H1 (cell line): ENCODE data around the gene GOLGB1. TPM values are rescaled to one million over a fixed set of nuclear protein-coding genes. Genes with fewer than 3 reads are reported as not detected.

ENCODE experiments used
- CTCF ChIA-PET: fragments of 300-600 bp; sonication (Branson Sonifier 250); formaldehyde crosslinking; loops from one replicate; lab custom pipeline; 2021; ENCODE audit not compliant: partially characterized antibody; lab: Charles Lee
- POLR2A ChIA-PET: fragments of 300-600 bp; sonication (Branson Sonifier 250); formaldehyde crosslinking; loops from one replicate; lab custom pipeline; 2021; ENCODE audit warnings: inconsistent platforms; ENCODE audit not compliant: partially characterized antibody; lab: Charles Lee
- DNase-seq, 2 experiments: peaks; one replicate each; pipeline versions ENCODE4 v3.0.0 to v3.0.0-alpha.2; 2010 to 2022; ENCODE audit warnings: low spot score in 2 of 2, low read depth in 1 of 2, mixed read lengths in 1 of 2
- FAIRE-seq: peaks from 2 replicates; lab custom pipeline; 2011; peaks lifted over from hg19 to GRCh38; lab: Jason Lieb, UNC
- H2AFZ ChIP-seq: 2 replicates; pipeline ENCODE4 v1.8.1; 2012; ENCODE audit warnings: low read length, inconsistent platforms
- H2AK5ac ChIP-seq: 2 replicates; pipeline ENCODE4 v1.6.1; 2013; ENCODE audit warnings: low read depth, low read length
- H2BK120ac ChIP-seq: replicated peaks from 2 replicates; pipeline ENCODE3; 2013; ENCODE audit warnings: low read depth, low read length, inconsistent platforms
- H2BK12ac ChIP-seq: 2 replicates; pipeline ENCODE4 v1.6.1; 2013; ENCODE audit warnings: low read depth, low read length
- H2BK15ac ChIP-seq: 2 replicates; pipeline ENCODE4 v1.6.1; 2013; ENCODE audit warnings: low read length
- H2BK20ac ChIP-seq: 2 replicates; pipeline ENCODE4 v1.6.1; 2013; ENCODE audit warnings: low read length
- H2BK5ac ChIP-seq: 2 replicates; pipeline ENCODE4 v1.6.1; 2013; ENCODE audit warnings: low read depth, low read length
- H3K14ac ChIP-seq: 2 replicates; pipeline ENCODE4 v1.6.1; 2013; ENCODE audit warnings: inconsistent platforms; ENCODE audit not compliant: insufficient read length
- H3K18ac ChIP-seq: 2 replicates; pipeline ENCODE4 v1.6.1; 2013; ENCODE audit warnings: low read length; ENCODE audit errors: extremely low read depth
- H3K23ac ChIP-seq: 2 replicates; pipeline ENCODE4 v1.6.1; 2013; ENCODE audit warnings: inconsistent platforms; ENCODE audit not compliant: insufficient read length
- H3K23me2 ChIP-seq: 2 replicates; pipeline ENCODE4 v1.6.1; 2013; ENCODE audit warnings: low read depth, low read length
- H3K27ac ChIP-seq: 2 replicates; pipeline ENCODE4 v1.6.1; 2011; ENCODE audit warnings: low read depth, low read length, inconsistent platforms
- H3K27me3 ChIP-seq, 4 experiments: replicated peaks in 1 of 4; 1 replicate in 1 of 4; 2 replicates in 3 of 4; pipeline versions ENCODE4 v1.6.1 to v1.8.1; 2011 to 2013; ENCODE audit warnings: low read length in 3 of 4, mild to moderate bottlenecking in 3 of 4, inconsistent platforms in 2 of 4, mixed read lengths in 2 of 4, moderate library complexity in 1 of 4; ENCODE audit not compliant: control insufficient read depth in 3 of 4, insufficient read depth in 3 of 4; ENCODE audit errors: extremely low read depth in 1 of 4
- H3K36me3 ChIP-seq, 4 experiments: 2 replicates each; pipeline versions ENCODE4 v1.6.1 to v1.8.1; 2011 to 2013; ENCODE audit warnings: mild to moderate bottlenecking in 4 of 4, low read length in 3 of 4, moderate library complexity in 2 of 4, control low read depth in 1 of 4, inconsistent platforms in 1 of 4; ENCODE audit not compliant: insufficient read depth in 4 of 4, control insufficient read depth in 2 of 4
- H3K4ac ChIP-seq: replicated peaks from 2 replicates; pipeline ENCODE3; 2013; ENCODE audit warnings: low read length, low read depth, mixed read lengths, inconsistent platforms; ENCODE audit not compliant: insufficient read length
- H3K4me1 ChIP-seq, 4 experiments: replicated peaks in 1 of 4; 1 replicate in 1 of 4; 2 replicates in 3 of 4; pipeline versions ENCODE4 v1.6.1 to v1.8.1; 2011 to 2013; ENCODE audit warnings: low read length in 3 of 4, inconsistent platforms in 2 of 4, mixed read lengths in 1 of 4; ENCODE audit not compliant: insufficient read depth in 4 of 4, control insufficient read depth in 3 of 4
- H3K4me2 ChIP-seq, 2 experiments: 2 replicates each; pipeline versions ENCODE4 v1.6.1 to v1.8.1; 2011 to 2013; ENCODE audit warnings: low read depth in 2 of 2, low read length in 2 of 2, control low read depth in 1 of 2, inconsistent platforms in 1 of 2, mild to moderate bottlenecking in 1 of 2; ENCODE audit not compliant: insufficient read depth in 1 of 2
- H3K4me3 ChIP-seq, 4 experiments: fragments of 200-600, 300-600 bp in 1 of 4; sonication (generic), shearing (Covaris generic), sonication (Bioruptor Twin) in 1 of 4; 2 replicates each; pipeline versions ENCODE4 v1.5.1 to v1.8.1; 2011 to 2016; ENCODE audit warnings: low read length in 4 of 4, low read depth in 3 of 4, control low read depth in 2 of 4, inconsistent platforms in 2 of 4, mild to moderate bottlenecking in 2 of 4, mixed read lengths in 1 of 4, moderate library complexity in 1 of 4; ENCODE audit not compliant: insufficient read depth in 2 of 4; ENCODE audit errors: extremely low read depth in 1 of 4
- H3K56ac ChIP-seq: replicated peaks from 2 replicates; pipeline ENCODE3; 2013; ENCODE audit warnings: low read depth, mild to moderate bottlenecking, mixed read lengths, low read length, inconsistent platforms; ENCODE audit not compliant: insufficient read length
- H3K79me1 ChIP-seq: 2 replicates; pipeline ENCODE4 v1.6.1; 2013; ENCODE audit warnings: low read depth, low read length, control low read depth
- H3K79me2 ChIP-seq, 2 experiments: 2 replicates each; pipeline versions ENCODE4 v1.6.1 to v1.8.1; 2012 to 2013; ENCODE audit warnings: low read length in 2 of 2, mild to moderate bottlenecking in 2 of 2, inconsistent platforms in 1 of 2; ENCODE audit not compliant: insufficient read depth in 2 of 2, control insufficient read depth in 1 of 2
- H3K9ac ChIP-seq, 4 experiments: replicated peaks in 1 of 4; 1 replicate in 1 of 4; 2 replicates in 3 of 4; pipeline versions ENCODE4 v1.6.1 to v1.8.1; 2011 to 2013; ENCODE audit warnings: low read depth in 3 of 4, low read length in 3 of 4, control low read depth in 2 of 4, mild to moderate bottlenecking in 2 of 4, moderate library complexity in 2 of 4, inconsistent platforms in 1 of 4; ENCODE audit errors: extremely low read depth in 1 of 4
- H3K9me3 ChIP-seq, 2 experiments: 2 replicates each; pipeline versions ENCODE4 v1.6.1 to v1.8.1; 2012 to 2013; ENCODE audit warnings: mild to moderate bottlenecking in 2 of 2, moderate library complexity in 2 of 2, control low read depth in 1 of 2, inconsistent platforms in 1 of 2, low read depth in 1 of 2, low read length in 1 of 2, mixed read lengths in 1 of 2; ENCODE audit not compliant: insufficient read depth in 2 of 2
- H4K20me1 ChIP-seq, 2 experiments: replicated peaks in 1 of 2; 2 replicates each; pipeline versions ENCODE3 to v1.8.1; 2011 to 2013; ENCODE audit warnings: inconsistent platforms in 2 of 2, low read length in 2 of 2, mild to moderate bottlenecking in 1 of 2; ENCODE audit not compliant: insufficient read depth in 2 of 2, control insufficient read depth in 1 of 2
- H4K5ac ChIP-seq: 2 replicates; pipeline ENCODE4 v1.6.1; 2013; ENCODE audit warnings: low read length, low read depth, mixed read lengths, inconsistent platforms; ENCODE audit not compliant: insufficient read length
- H4K8ac ChIP-seq: 2 replicates; pipeline ENCODE4 v1.8.0; 2013; ENCODE audit warnings: mild to moderate bottlenecking, moderate library complexity, low read length, inconsistent platforms; ENCODE audit not compliant: insufficient read depth; ENCODE audit errors: extremely low read depth
- H4K91ac ChIP-seq: replicated peaks from 2 replicates; pipeline ENCODE3; 2013; ENCODE audit warnings: low read length, mixed read lengths, inconsistent platforms; ENCODE audit not compliant: insufficient read length
- CBX5 ChIP-seq: fragments of 300-800, 300-1000 bp; sonication (generic); IDR thresholded peaks from 2 replicates; pipeline ENCODE4 v1.7.1; 2016; ENCODE audit warnings: antibody characterized with exemption, low read length, low read depth
- CHD2 ChIP-seq: IDR thresholded peaks from 2 replicates; pipeline ENCODE4 v1.6.1; 2012; ENCODE audit warnings: low read length, improper control_type of control experiment
- CTBP2 ChIP-seq: IDR thresholded peaks from 2 replicates; pipeline ENCODE4 v1.7.0; 2011; ENCODE audit warnings: borderline replicate concordance, mild to moderate bottlenecking, moderate library complexity, mixed read lengths, low read length; ENCODE audit not compliant: insufficient read depth, insufficient read length
- EZH2 ChIP-seq: fragments of 200-600 bp; sonication (generic); IDR thresholded peaks from 2 replicates; pipeline ENCODE4 v1.7.1; 2012; ENCODE audit warnings: low read depth, mild to moderate bottlenecking, moderate library complexity, low read length, inconsistent platforms; ENCODE audit not compliant: severe bottlenecking
- KDM1A ChIP-seq: fragments of 200-600, 300-600 bp; sonication (generic); IDR thresholded peaks from 2 replicates; pipeline ENCODE4 v1.7.1; 2016; ENCODE audit warnings: mild to moderate bottlenecking, low read length, borderline replicate concordance
- POLR2AphosphoS5 ChIP-seq: IDR thresholded peaks from 2 replicates; pipeline ENCODE4 v1.6.1; 2011; ENCODE audit warnings: low read depth, low read length
- RBBP5 ChIP-seq: IDR thresholded peaks from 2 replicates; pipeline ENCODE4 v1.7.1; 2012; ENCODE audit warnings: low read depth, mild to moderate bottlenecking, inconsistent platforms, low read length, moderate library complexity, borderline replicate concordance
- RFX5 ChIP-seq: IDR thresholded peaks from 2 replicates; pipeline ENCODE4 v1.6.1; 2011; ENCODE audit warnings: low read depth, low read length, improper control_type of control experiment, borderline replicate concordance
- SP2 ChIP-seq: IDR thresholded peaks from 2 replicates; pipeline ENCODE4 v1.6.1; 2012; ENCODE audit warnings: mild to moderate bottlenecking, low read length, inconsistent platforms
- SP4 ChIP-seq: IDR thresholded peaks from 2 replicates; pipeline ENCODE4 v1.6.1; 2012; ENCODE audit warnings: low read length, inconsistent platforms
- TCF12 ChIP-seq: IDR thresholded peaks from 2 replicates; pipeline ENCODE4 v1.6.1; 2011; ENCODE audit warnings: low read depth, mild to moderate bottlenecking, low read length
- WGBS, 2 experiments: shearing (Covaris generic) in 1 of 2; methylation state at CpG; one replicate each; pipeline versions ENCODE4 v1.1.6 to v1.1.7; 2013 to 2015; ENCODE audit warnings: low lambda C conversion rate in 2 of 2, mixed read lengths in 2 of 2, inconsistent platforms in 1 of 2, low coverage in 1 of 2, missing lambda C conversion rate in 1 of 2; ENCODE audit not compliant: insufficient replicate concordance in 2 of 2, insufficient coverage in 1 of 2, insufficient read length in 1 of 2; ENCODE audit errors: extremely low coverage in 1 of 2, missing lambda C conversion rate in 1 of 2; 5-methylcytosine and 5-hydroxymethylcytosine counted together
- polyA plus RNA-seq, 7 experiments: library from polyadenylated mRNA; depleted of rRNA in 3 of 7; stranded (reverse) in 5 of 7; unstranded in 2 of 7; fragments of >200 nt in 5 of 7; fragments of 200-250 nt in 2 of 7; gene quantifications; 1 replicate in 5 of 7; 2 replicates in 1 of 7; 4 replicates in 1 of 7; pipeline versions ENCODE4 v1.2.1 to v1.2.3, GENCODE V29; 2011 to 2013; ENCODE audit warnings: missing spikeins in 2 of 7, mixed read lengths in 2 of 7
- total RNA-seq: library from RNA; stranded (reverse); fragmentation: NEBNext Ultra II Directional; extraction: Animal tissue kit (Norgen Biotek cat#: 25700); gene quantifications from 2 replicates; pipeline ENCODE4 v1.2.1, GENCODE V29; 2021

The GOLGB1 gene
- total and polyA plus RNA-seq, 2 of the 8 experiments (the other 6 are each of a cell fraction or from before 2014, with no cell fraction given), result 5.9 to 28.5 TPM

- FAIRE-seq (no peak), DNase-seq (no peak)
- no peak overlapping the region for H3K14ac ChIP-seq
- H4K8ac ChIP-seq, result no peak overlapping the region
- POLR2A ChIA-PET, result no interaction called here
- no peaks in the 10 kb centered on the region for H3K79me1 ChIP-seq
- H4K20me1 ChIP-seq, result no peaks in the 10 kb centered on the region
- H3K9me3 ChIP-seq, result no peaks in the 10 kb centered on the region
- no peaks in the 10 kb centered on the region for H3K36me3 ChIP-seq
- H4K91ac ChIP-seq, result no peak overlapping the region
- H3K56ac ChIP-seq, result no peak overlapping the region
- no peak overlapping the region for H2BK12ac ChIP-seq
- H3K18ac ChIP-seq, result no peak overlapping the region
- H2AK5ac ChIP-seq, result no peak overlapping the region
- no peak overlapping the region for H2BK5ac ChIP-seq
- no peak overlapping the region for H2BK120ac ChIP-seq
- H2BK15ac ChIP-seq, result no peak overlapping the region
- H2BK20ac ChIP-seq, result no peak overlapping the region
- no peak overlapping the region for H3K4ac ChIP-seq
- H3K4me1 ChIP-seq, result no peaks in the 10 kb centered on the region
- no peak overlapping the region for H4K5ac ChIP-seq
- no peak overlapping the region for H2AFZ ChIP-seq
- 93% methylated on average over 6 of the region's 6 CpGs; no CpG with 5 or more reads in 1 of the 2 experiments for WGBS, 2 experiments
- CTCF ChIA-PET, result interaction anchor here (1.2 kb wide), 1 partner anchor 10 kb away, joined by 3 read pairs; no protein-coding TSS in a partner anchor
- H3K27ac ChIP-seq, result no peak overlapping the region
- no peaks in the 10 kb centered on the region for H3K23me2 ChIP-seq
- no peak overlapping the region for H3K4me2 ChIP-seq
- no peak overlapping the region for H3K9ac ChIP-seq
- H3K23ac ChIP-seq, result no peak overlapping the region
- no peaks in the 10 kb centered on the region for H3K79me2 ChIP-seq
- H3K27me3 ChIP-seq, result no peaks in the 10 kb centered on the region
- H3K4me3 ChIP-seq, result no peak overlapping the region
- no peak for TF ChIP-seq CBX5
- no peak for TF ChIP-seq TCF12
- no peak for TF ChIP-seq CHD2
- no peak for TF ChIP-seq CTBP2
- no peak for TF ChIP-seq SP4
- TF ChIP-seq KDM1A, result no peak
- no peak for TF ChIP-seq POLR2AphosphoS5
- no peak for TF ChIP-seq RBBP5
- no peak for TF ChIP-seq EZH2
- no peak for TF ChIP-seq RFX5
- no peak for TF ChIP-seq SP2
Measured at GRCh38 chr3:121654493-121655385, 94.8 kb downstream of the GOLGB1 start.
